H1 (cell line): ENCODE measurements around the gene HOXB6. TPM values are rescaled to one million over a fixed set of nuclear protein-coding genes. Genes with fewer than 3 reads are reported as not detected.

Experiments used
- CTCF ChIA-PET: fragments of 300-600 bp; sonication (Branson Sonifier 250); formaldehyde crosslinking; loops from one replicate; lab custom pipeline; 2021; ENCODE audit not compliant: partially characterized antibody; lab: Charles Lee
- POLR2A ChIA-PET: fragments of 300-600 bp; sonication (Branson Sonifier 250); formaldehyde crosslinking; loops from one replicate; lab custom pipeline; 2021; ENCODE audit warnings: inconsistent platforms; ENCODE audit not compliant: partially characterized antibody; lab: Charles Lee
- DNase-seq, 2 experiments: peaks; one replicate each; pipeline versions ENCODE4 v3.0.0 to v3.0.0-alpha.2; 2010 to 2022; ENCODE audit warnings: low spot score in 2 of 2, low read depth in 1 of 2, mixed read lengths in 1 of 2
- FAIRE-seq: peaks from 2 replicates; lab custom pipeline; 2011; peaks lifted over from hg19 to GRCh38; lab: Jason Lieb, UNC
- H2AFZ ChIP-seq: 2 replicates; pipeline ENCODE4 v1.8.1; 2012; ENCODE audit warnings: low read length, inconsistent platforms
- H2AK5ac ChIP-seq: 2 replicates; pipeline ENCODE4 v1.6.1; 2013; ENCODE audit warnings: low read depth, low read length
- H2BK120ac ChIP-seq: replicated peaks from 2 replicates; pipeline ENCODE3; 2013; ENCODE audit warnings: low read depth, low read length, inconsistent platforms
- H2BK12ac ChIP-seq: 2 replicates; pipeline ENCODE4 v1.6.1; 2013; ENCODE audit warnings: low read depth, low read length
- H2BK15ac ChIP-seq: 2 replicates; pipeline ENCODE4 v1.6.1; 2013; ENCODE audit warnings: low read length
- H2BK20ac ChIP-seq: 2 replicates; pipeline ENCODE4 v1.6.1; 2013; ENCODE audit warnings: low read length
- H2BK5ac ChIP-seq: 2 replicates; pipeline ENCODE4 v1.6.1; 2013; ENCODE audit warnings: low read depth, low read length
- H3K14ac ChIP-seq: 2 replicates; pipeline ENCODE4 v1.6.1; 2013; ENCODE audit warnings: inconsistent platforms; ENCODE audit not compliant: insufficient read length
- H3K18ac ChIP-seq: 2 replicates; pipeline ENCODE4 v1.6.1; 2013; ENCODE audit warnings: low read length; ENCODE audit errors: extremely low read depth
- H3K23ac ChIP-seq: 2 replicates; pipeline ENCODE4 v1.6.1; 2013; ENCODE audit warnings: inconsistent platforms; ENCODE audit not compliant: insufficient read length
- H3K23me2 ChIP-seq: 2 replicates; pipeline ENCODE4 v1.6.1; 2013; ENCODE audit warnings: low read depth, low read length
- H3K27ac ChIP-seq: 2 replicates; pipeline ENCODE4 v1.6.1; 2011; ENCODE audit warnings: low read depth, low read length, inconsistent platforms
- H3K27me3 ChIP-seq, 4 experiments: replicated peaks in 1 of 4; 1 replicate in 1 of 4; 2 replicates in 3 of 4; pipeline versions ENCODE4 v1.6.1 to v1.8.1; 2011 to 2013; ENCODE audit warnings: low read length in 3 of 4, mild to moderate bottlenecking in 3 of 4, inconsistent platforms in 2 of 4, mixed read lengths in 2 of 4, moderate library complexity in 1 of 4; ENCODE audit not compliant: control insufficient read depth in 3 of 4, insufficient read depth in 3 of 4; ENCODE audit errors: extremely low read depth in 1 of 4
- H3K36me3 ChIP-seq, 4 experiments: 2 replicates each; pipeline versions ENCODE4 v1.6.1 to v1.8.1; 2011 to 2013; ENCODE audit warnings: mild to moderate bottlenecking in 4 of 4, low read length in 3 of 4, moderate library complexity in 2 of 4, control low read depth in 1 of 4, inconsistent platforms in 1 of 4; ENCODE audit not compliant: insufficient read depth in 4 of 4, control insufficient read depth in 2 of 4
- H3K4ac ChIP-seq: replicated peaks from 2 replicates; pipeline ENCODE3; 2013; ENCODE audit warnings: low read length, low read depth, mixed read lengths, inconsistent platforms; ENCODE audit not compliant: insufficient read length
- H3K4me1 ChIP-seq, 4 experiments: replicated peaks in 1 of 4; 1 replicate in 1 of 4; 2 replicates in 3 of 4; pipeline versions ENCODE4 v1.6.1 to v1.8.1; 2011 to 2013; ENCODE audit warnings: low read length in 3 of 4, inconsistent platforms in 2 of 4, mixed read lengths in 1 of 4; ENCODE audit not compliant: insufficient read depth in 4 of 4, control insufficient read depth in 3 of 4
- H3K4me2 ChIP-seq, 2 experiments: 2 replicates each; pipeline versions ENCODE4 v1.6.1 to v1.8.1; 2011 to 2013; ENCODE audit warnings: low read depth in 2 of 2, low read length in 2 of 2, control low read depth in 1 of 2, inconsistent platforms in 1 of 2, mild to moderate bottlenecking in 1 of 2; ENCODE audit not compliant: insufficient read depth in 1 of 2
- H3K4me3 ChIP-seq, 4 experiments: fragments of 200-600, 300-600 bp in 1 of 4; sonication (generic), shearing (Covaris generic), sonication (Bioruptor Twin) in 1 of 4; 2 replicates each; pipeline versions ENCODE4 v1.5.1 to v1.8.1; 2011 to 2016; ENCODE audit warnings: low read length in 4 of 4, low read depth in 3 of 4, control low read depth in 2 of 4, inconsistent platforms in 2 of 4, mild to moderate bottlenecking in 2 of 4, mixed read lengths in 1 of 4, moderate library complexity in 1 of 4; ENCODE audit not compliant: insufficient read depth in 2 of 4; ENCODE audit errors: extremely low read depth in 1 of 4
- H3K56ac ChIP-seq: replicated peaks from 2 replicates; pipeline ENCODE3; 2013; ENCODE audit warnings: low read depth, mild to moderate bottlenecking, mixed read lengths, low read length, inconsistent platforms; ENCODE audit not compliant: insufficient read length
- H3K79me1 ChIP-seq: 2 replicates; pipeline ENCODE4 v1.6.1; 2013; ENCODE audit warnings: low read depth, low read length, control low read depth
- H3K79me2 ChIP-seq, 2 experiments: 2 replicates each; pipeline versions ENCODE4 v1.6.1 to v1.8.1; 2012 to 2013; ENCODE audit warnings: low read length in 2 of 2, mild to moderate bottlenecking in 2 of 2, inconsistent platforms in 1 of 2; ENCODE audit not compliant: insufficient read depth in 2 of 2, control insufficient read depth in 1 of 2
- H3K9ac ChIP-seq, 4 experiments: replicated peaks in 1 of 4; 1 replicate in 1 of 4; 2 replicates in 3 of 4; pipeline versions ENCODE4 v1.6.1 to v1.8.1; 2011 to 2013; ENCODE audit warnings: low read depth in 3 of 4, low read length in 3 of 4, control low read depth in 2 of 4, mild to moderate bottlenecking in 2 of 4, moderate library complexity in 2 of 4, inconsistent platforms in 1 of 4; ENCODE audit errors: extremely low read depth in 1 of 4
- H3K9me3 ChIP-seq, 2 experiments: 2 replicates each; pipeline versions ENCODE4 v1.6.1 to v1.8.1; 2012 to 2013; ENCODE audit warnings: mild to moderate bottlenecking in 2 of 2, moderate library complexity in 2 of 2, control low read depth in 1 of 2, inconsistent platforms in 1 of 2, low read depth in 1 of 2, low read length in 1 of 2, mixed read lengths in 1 of 2; ENCODE audit not compliant: insufficient read depth in 2 of 2
- H4K20me1 ChIP-seq, 2 experiments: replicated peaks in 1 of 2; 2 replicates each; pipeline versions ENCODE3 to v1.8.1; 2011 to 2013; ENCODE audit warnings: inconsistent platforms in 2 of 2, low read length in 2 of 2, mild to moderate bottlenecking in 1 of 2; ENCODE audit not compliant: insufficient read depth in 2 of 2, control insufficient read depth in 1 of 2
- H4K5ac ChIP-seq: 2 replicates; pipeline ENCODE4 v1.6.1; 2013; ENCODE audit warnings: low read length, low read depth, mixed read lengths, inconsistent platforms; ENCODE audit not compliant: insufficient read length
- H4K8ac ChIP-seq: 2 replicates; pipeline ENCODE4 v1.8.0; 2013; ENCODE audit warnings: mild to moderate bottlenecking, moderate library complexity, low read length, inconsistent platforms; ENCODE audit not compliant: insufficient read depth; ENCODE audit errors: extremely low read depth
- H4K91ac ChIP-seq: replicated peaks from 2 replicates; pipeline ENCODE3; 2013; ENCODE audit warnings: low read length, mixed read lengths, inconsistent platforms; ENCODE audit not compliant: insufficient read length
- EZH2 ChIP-seq: fragments of 200-600 bp; sonication (generic); IDR thresholded peaks from 2 replicates; pipeline ENCODE4 v1.7.1; 2012; ENCODE audit warnings: low read depth, mild to moderate bottlenecking, moderate library complexity, low read length, inconsistent platforms; ENCODE audit not compliant: severe bottlenecking
- HDAC2 ChIP-seq, 2 experiments: fragments of 300-600 bp in 1 of 2; sonication (generic) in 1 of 2; IDR thresholded peaks; 2 replicates each; pipeline ENCODE4 v1.6.1; 2011 to 2012; ENCODE audit warnings: low read depth in 2 of 2, low read length in 2 of 2, mild to moderate bottlenecking in 2 of 2, moderate library complexity in 2 of 2, borderline replicate concordance in 1 of 2, inconsistent platforms in 1 of 2
- RNF2 ChIP-seq: fragments of 200-900, 300-1000 bp; sonication (generic); IDR thresholded peaks from 2 replicates; pipeline ENCODE4 v1.7.1; 2016; ENCODE audit warnings: borderline replicate concordance, low read depth, mild to moderate bottlenecking, antibody characterized with exemption, low read length; ENCODE audit not compliant: poor library complexity, severe bottlenecking; ENCODE audit errors: missing control alignments
- SIX5 ChIP-seq: IDR thresholded peaks from 2 replicates; pipeline ENCODE4 v1.6.1; 2011; ENCODE audit warnings: mild to moderate bottlenecking, low read depth, low read length
- SUZ12 ChIP-seq: fragments of 200-600 bp; sonication (generic); IDR thresholded peaks from 2 replicates; pipeline ENCODE4 v1.6.1; 2012; ENCODE audit warnings: mild to moderate bottlenecking, inconsistent platforms, low read length, moderate library complexity, mixed read lengths
- WGBS, 2 experiments: shearing (Covaris generic) in 1 of 2; methylation state at CpG; one replicate each; pipeline versions ENCODE4 v1.1.6 to v1.1.7; 2013 to 2015; ENCODE audit warnings: low lambda C conversion rate in 2 of 2, mixed read lengths in 2 of 2, inconsistent platforms in 1 of 2, low coverage in 1 of 2, missing lambda C conversion rate in 1 of 2; ENCODE audit not compliant: insufficient replicate concordance in 2 of 2, insufficient coverage in 1 of 2, insufficient read length in 1 of 2; ENCODE audit errors: extremely low coverage in 1 of 2, missing lambda C conversion rate in 1 of 2; 5-methylcytosine and 5-hydroxymethylcytosine counted together
- polyA plus RNA-seq, 7 experiments: library from polyadenylated mRNA; depleted of rRNA in 3 of 7; stranded (reverse) in 5 of 7; unstranded in 2 of 7; fragments of >200 nt in 5 of 7; fragments of 200-250 nt in 2 of 7; gene quantifications; 1 replicate in 5 of 7; 2 replicates in 1 of 7; 4 replicates in 1 of 7; pipeline versions ENCODE4 v1.2.1 to v1.2.3, GENCODE V29; 2011 to 2013; ENCODE audit warnings: missing spikeins in 2 of 7, mixed read lengths in 2 of 7
- total RNA-seq: library from RNA; stranded (reverse); fragmentation: NEBNext Ultra II Directional; extraction: Animal tissue kit (Norgen Biotek cat#: 25700); gene quantifications from 2 replicates; pipeline ENCODE4 v1.2.1, GENCODE V29; 2021

HOXB6 gene
- total and polyA plus RNA-seq, 2 of the 8 experiments (the other 6 are each of a cell fraction or from before 2014, with no cell fraction given): not detected

DNA sequence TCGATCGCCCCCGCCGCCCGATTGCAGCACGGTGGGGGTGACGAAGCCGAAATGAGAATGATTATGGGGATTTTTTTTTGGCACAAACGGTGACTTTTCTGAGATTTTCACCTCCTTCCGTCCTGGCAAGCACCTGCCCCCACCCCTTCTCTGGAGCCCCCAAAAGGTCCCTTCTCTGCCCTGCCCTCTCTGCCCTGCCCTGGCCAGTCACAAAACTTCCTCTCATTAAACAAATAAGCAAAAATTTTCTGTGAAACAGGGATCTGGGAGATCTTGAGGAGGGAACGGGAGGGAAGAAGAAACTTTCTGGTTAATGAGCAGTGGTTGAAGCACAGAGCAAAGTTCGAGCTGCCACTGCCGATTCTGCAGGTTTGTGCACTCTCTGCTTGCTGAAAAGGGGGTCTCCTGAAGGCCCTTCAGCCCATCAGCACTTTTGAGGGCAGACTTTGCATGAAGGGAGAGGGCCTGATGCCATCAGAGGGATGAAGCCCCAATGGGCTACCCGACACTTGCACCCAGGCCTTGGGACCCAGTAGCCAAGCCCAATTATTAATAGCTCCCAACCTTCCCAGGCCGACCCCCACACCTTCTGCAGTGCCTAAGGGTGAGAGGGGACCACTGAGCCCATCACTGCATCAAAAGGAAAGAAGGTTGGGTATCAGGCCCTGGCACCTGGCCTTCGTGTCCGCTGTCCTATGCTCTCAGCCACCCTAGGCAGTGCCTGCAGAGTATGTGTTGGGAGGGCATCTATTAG, 11.4 kb upstream of the HOXB6 start:
- Histone ChIP-seq H3K4me1 (peaks cover 0 to 7% (median 5%) of the 10 kb centered on the region in 4 experiments; a peak in 5 of 7 replicates), H2BK5ac (no peak overlapping the region), H2BK12ac (0 out of 2 replicates have a peak overlapping the region, but pooled peaks have one; percentile 19), H3K18ac (no peak overlapping the region), H3K9ac (no peak overlapping the region), H3K27ac (no peak overlapping the region), H4K5ac (no peak overlapping the region), H3K79me2 (no peaks in the 10 kb centered on the region), H2AK5ac (no peak overlapping the region), H3K4ac (no peak overlapping the region), H3K79me1 (no peaks in the 10 kb centered on the region), H4K20me1 (peaks cover 18 to 39% of the 10 kb centered on the region in 2 experiments), H3K23me2 (no peaks in the 10 kb centered on the region), H4K91ac (no peak overlapping the region), H3K36me3 (peaks cover 0 to 13% (median 0%) of the 10 kb centered on the region in 4 experiments; a peak in 1 of 8 replicates)
- 17% methylated on average over 16 of the region's 17 CpGs; no CpG with 5 or more reads in 1 of the 2 experiments for WGBS, 2 experiments
- CTCF ChIA-PET: interaction anchor here (0.5 to 5.4 kb wide), 8 partner anchors 8 to 946 kb away, joined by 3 to 30 read pairs (median 6); partner anchors contain the start of gene HOXB9
- DNase-seq: no peak
- peak; percentile 94 for TF ChIP-seq EZH2
- peak; percentile 93 for TF ChIP-seq RNF2
- peak; percentile 93 for TF ChIP-seq SUZ12
- no peak for TF ChIP-seq SIX5
- no peak for TF ChIP-seq HDAC2 (IDR thresholded peaks at IDR 0.05; ENCODE audit: borderline replicate concordance in 1 of 2, low read depth in 2 of 2, low read length in 2 of 2)
- TF ChIP-seq, all 59 proteins: peak for 3
- Histone ChIP-seq H3K9me3 (no peaks in the 10 kb centered on the region; a peak in 1 of 4 replicates), H2BK15ac (no peak overlapping the region), H3K23ac (no peak overlapping the region), H2BK20ac (no peak overlapping the region), H2BK120ac (no peak overlapping the region), H3K4me3 (no peak overlapping the region), H3K14ac (no peak overlapping the region), H2AFZ (no peak overlapping the region), H4K8ac (no peak overlapping the region), H3K56ac (no peak overlapping the region), H3K27me3 (peaks cover 97 to 100% (median 99%) of the 10 kb centered on the region in 4 experiments), H3K4me2 (no peak overlapping the region)
- POLR2A ChIA-PET: interaction anchor here (1.2 kb wide), 1 partner anchor 19 kb away, joined by 3 read pairs; no protein-coding TSS in a partner anchor
- no peak for FAIRE-seq
